Smooth muscle cell (in vitro differentiated cells): Measurements from ENCODE around the gene FXYD4. TPM values are rescaled to one million over a fixed set of nuclear protein-coding genes. Genes with fewer than 3 reads are reported as not detected.

Experiments
- DNase-seq: peaks from one replicate; lab custom pipeline; 2025; ENCODE audit not compliant: unreplicated experiment; lab: John Stamatoyannopoulos, UW
- H2AFZ ChIP-seq: fragments of 200-600 bp; sonication (generic); 2 replicates; pipeline ENCODE4 v1.6.0; 2016; ENCODE audit warnings: antibody characterized with exemption, low read depth, mild to moderate bottlenecking
- H3F3A ChIP-seq: fragments of 200-600 bp; sonication (generic); 2 replicates; pipeline ENCODE4 v1.6.0; 2017; ENCODE audit warnings: antibody characterized with exemption, low read depth
- H3K27ac ChIP-seq: fragments of 200-600 bp; sonication (generic); 2 replicates; pipeline ENCODE4 v1.5.1; 2016; ENCODE audit warnings: low read depth, mild to moderate bottlenecking
- H3K27me3 ChIP-seq: fragments of 200-600 bp; sonication (generic); 2 replicates; pipeline ENCODE4 v1.6.1; 2016; ENCODE audit warnings: low read depth, mild to moderate bottlenecking
- H3K36me3 ChIP-seq: fragments of 200-600 bp; sonication (generic); 2 replicates; pipeline ENCODE4 v1.5.1; 2016; ENCODE audit warnings: low read depth
- H3K4me1 ChIP-seq: fragments of 200-600 bp; sonication (generic); 2 replicates; pipeline ENCODE4 v1.5.1; 2016; ENCODE audit warnings: low read depth
- H3K4me2 ChIP-seq: fragments of 200-600 bp; sonication (generic); 2 replicates; pipeline ENCODE4 v1.6.0; 2016; ENCODE audit warnings: mild to moderate bottlenecking
- H3K4me3 ChIP-seq: fragments of 200-600 bp; sonication (generic); 2 replicates; pipeline ENCODE4 v1.5.1; 2016; ENCODE audit warnings: mild to moderate bottlenecking
- H3K79me2 ChIP-seq: fragments of 200-600 bp; sonication (generic); 2 replicates; pipeline ENCODE4 v1.6.0; 2016; ENCODE audit warnings: low read depth, mild to moderate bottlenecking
- H3K9ac ChIP-seq: fragments of 200-600 bp; sonication (generic); 2 replicates; pipeline ENCODE4 v1.6.0; 2016; ENCODE audit warnings: low read depth
- H3K9me3 ChIP-seq: fragments of 200-600 bp; sonication (generic); replicated peaks from 2 replicates; pipeline ENCODE4 v1.5.1; 2016; ENCODE audit warnings: low read depth
- H4K20me1 ChIP-seq: fragments of 200-600 bp; sonication (generic); 2 replicates; pipeline ENCODE4 v1.6.0; 2016; ENCODE audit warnings: low read depth
- WGBS: methylation state at CpG from one replicate; pipeline ENCODE4 v1.1.7; 2016; ENCODE audit warnings: low lambda C conversion rate; 5-methylcytosine and 5-hydroxymethylcytosine counted together
- polyA plus RNA-seq: library from polyadenylated mRNA; unstranded; fragments of >200 nt; fragmentation: Nextera tagmentation; extraction: Ambion mirVana; gene quantifications from 2 replicates; pipeline ENCODE4 v1.2.1, GENCODE V29; 2016
- total RNA-seq: library from RNA; depleted of rRNA; stranded (reverse); fragments of >200 nt; gene quantifications from 2 replicates; pipeline ENCODE4 v1.2.3, GENCODE V29; 2014
- TF ChIP-seq, protein P1 (sequence below): fragments of 200-600 bp; sonication (generic); IDR thresholded peaks from 2 replicates; pipeline ENCODE4 v1.5.1; 2017; ENCODE audit warnings: borderline replicate concordance, mild to moderate bottlenecking, antibody characterized with exemption; ENCODE audit not compliant: insufficient read depth, poor library complexity, severe bottlenecking

Gene FXYD4
- total and polyA plus RNA-seq, 2 experiments from 2014 or later = not detected

DNA sequence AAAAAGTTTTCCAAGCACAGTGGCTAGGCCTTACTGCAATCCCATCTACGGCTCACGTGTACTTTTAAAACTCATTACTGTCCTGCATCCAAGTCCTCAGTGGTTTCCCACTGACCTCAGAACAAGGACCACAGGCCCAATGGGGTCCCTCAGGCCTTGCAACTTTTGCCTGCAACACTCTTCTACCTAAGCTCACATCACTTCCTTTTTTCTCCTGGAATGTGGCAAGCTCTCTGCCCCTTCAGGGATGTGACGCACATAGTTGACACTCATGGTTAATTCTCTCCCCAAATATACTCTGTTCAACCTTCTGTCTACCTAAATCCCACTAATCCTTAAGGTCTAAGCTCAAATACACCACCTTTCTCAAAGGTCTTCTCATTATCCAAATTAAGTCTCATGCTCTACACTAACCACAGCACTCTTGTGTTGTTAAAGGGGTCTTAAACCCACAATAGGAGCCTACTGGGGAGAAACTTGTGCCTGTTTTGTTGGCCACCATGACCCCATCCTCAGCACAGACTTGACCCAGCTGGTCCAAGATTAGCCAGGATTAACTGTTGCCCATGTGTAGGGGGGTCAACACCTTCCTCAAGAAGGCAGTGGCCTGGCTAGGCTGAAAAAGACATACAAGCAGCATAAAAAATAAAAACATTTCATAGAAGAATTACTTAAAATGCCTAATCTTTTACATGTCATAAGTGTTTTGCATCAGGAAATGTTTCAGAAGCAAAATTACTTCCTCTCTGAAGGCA lies 22.3 kb downstream of the FXYD4 start:
- H3K27me3 ChIP-seq = no peaks in the 10 kb centered on the region
- no peak overlapping the region for H2AFZ ChIP-seq
- TF ChIP-seq, protein P1, sequence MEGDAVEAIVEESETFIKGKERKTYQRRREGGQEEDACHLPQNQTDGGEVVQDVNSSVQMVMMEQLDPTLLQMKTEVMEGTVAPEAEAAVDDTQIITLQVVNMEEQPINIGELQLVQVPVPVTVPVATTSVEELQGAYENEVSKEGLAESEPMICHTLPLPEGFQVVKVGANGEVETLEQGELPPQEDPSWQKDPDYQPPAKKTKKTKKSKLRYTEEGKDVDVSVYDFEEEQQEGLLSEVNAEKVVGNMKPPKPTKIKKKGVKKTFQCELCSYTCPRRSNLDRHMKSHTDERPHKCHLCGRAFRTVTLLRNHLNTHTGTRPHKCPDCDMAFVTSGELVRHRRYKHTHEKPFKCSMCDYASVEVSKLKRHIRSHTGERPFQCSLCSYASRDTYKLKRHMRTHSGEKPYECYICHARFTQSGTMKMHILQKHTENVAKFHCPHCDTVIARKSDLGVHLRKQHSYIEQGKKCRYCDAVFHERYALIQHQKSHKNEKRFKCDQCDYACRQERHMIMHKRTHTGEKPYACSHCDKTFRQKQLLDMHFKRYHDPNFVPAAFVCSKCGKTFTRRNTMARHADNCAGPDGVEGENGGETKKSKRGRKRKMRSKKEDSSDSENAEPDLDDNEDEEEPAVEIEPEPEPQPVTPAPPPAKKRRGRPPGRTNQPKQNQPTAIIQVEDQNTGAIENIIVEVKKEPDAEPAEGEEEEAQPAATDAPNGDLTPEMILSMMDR = no peak
- no peak overlapping the region for H3K9ac ChIP-seq
- DNase-seq = no peak
- WGBS = 94% methylated on average over 3 of the region's 3 CpGs
- peaks cover 24% of the 10 kb centered on the region for H3F3A ChIP-seq
- no peak overlapping the region for H3K4me3 ChIP-seq
- no peak overlapping the region for H3K27ac ChIP-seq
- H3K79me2 ChIP-seq = peaks cover 92% of the 10 kb centered on the region
- peaks cover 99% of the 10 kb centered on the region for H4K20me1 ChIP-seq
- no peaks in the 10 kb centered on the region for H3K36me3 ChIP-seq
- no peaks in the 10 kb centered on the region for H3K9me3 ChIP-seq
- peaks cover 12% of the 10 kb centered on the region for H3K4me1 ChIP-seq
- H3K4me2 ChIP-seq = no peak overlapping the region

DNA sequence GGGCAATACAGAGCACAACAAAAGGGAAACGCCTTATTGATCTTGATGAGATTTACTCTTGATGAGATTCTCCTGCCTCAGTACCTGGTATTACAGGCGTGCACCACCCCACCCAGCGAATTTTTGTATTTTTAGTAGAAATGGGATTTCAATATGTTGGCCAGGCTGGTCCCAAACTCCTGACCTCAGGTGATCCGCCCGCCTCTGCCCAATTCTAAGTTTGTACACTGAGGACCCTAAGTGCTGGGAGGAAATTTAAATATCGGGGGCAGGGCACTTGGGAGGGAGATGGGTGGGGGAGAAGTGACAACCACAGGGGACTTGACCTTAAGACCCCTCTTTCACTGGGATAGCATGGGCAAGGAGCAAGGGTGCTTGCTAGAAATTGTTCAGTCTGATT lies 23.4 kb downstream of the FXYD4 start:
- no peak overlapping the region for H3K9ac ChIP-seq
- no peak for DNase-seq

DNA sequence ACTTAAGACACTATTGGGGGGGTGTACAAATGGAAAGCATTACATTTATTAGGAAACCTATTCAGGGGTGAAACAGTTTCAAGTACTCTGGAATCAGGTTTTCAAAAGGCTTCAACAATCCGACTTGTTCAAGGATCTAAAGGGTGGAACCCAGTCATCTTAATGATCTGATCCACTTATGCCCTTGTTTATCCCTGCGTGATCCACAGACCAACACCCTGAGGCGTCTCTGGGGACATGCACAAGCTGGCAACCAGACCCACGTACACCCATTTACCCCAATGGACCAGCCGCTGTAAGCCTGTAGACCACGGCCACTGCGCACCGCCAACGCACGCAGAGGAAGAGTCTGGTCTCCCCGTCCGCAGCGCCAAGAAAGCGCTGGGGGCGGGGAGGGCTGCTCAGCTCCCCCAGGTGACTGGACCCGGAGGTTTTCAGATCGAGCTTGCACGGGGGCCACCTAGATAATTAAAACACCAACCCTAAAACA lies 24.2 kb downstream of the FXYD4 start:
- Histone ChIP-seq H3K9ac (peak overlapping the region; percentile 82), H3K4me1 (peaks cover 12% of the 10 kb centered on the region), H3K4me3 (peak overlapping the region; percentile 72), H3K36me3 (no peaks in the 10 kb centered on the region), H3F3A (peaks cover 17% of the 10 kb centered on the region), H3K27ac (peak overlapping the region; percentile 88), H2AFZ (no peak overlapping the region), H3K4me2 (peak overlapping the region; percentile 98), H4K20me1 (peaks cover 99% of the 10 kb centered on the region), H3K9me3 (no peaks in the 10 kb centered on the region), H3K27me3 (no peaks in the 10 kb centered on the region), H3K79me2 (peaks cover 94% of the 10 kb centered on the region)
- 7% methylated on average over 18 of the region's 18 CpGs for WGBS
- no peak for DNase-seq
- TF ChIP-seq, protein P1 = no peak

More for the DNA sequence above, 23.4 kb downstream of the FXYD4 start:
- no peaks in the 10 kb centered on the region for H3K9me3 ChIP-seq
- 91% methylated on average over 6 of the region's 6 CpGs for WGBS
- no peak overlapping the region for H3K27ac ChIP-seq
- H3K36me3 ChIP-seq = no peaks in the 10 kb centered on the region
- H3K79me2 ChIP-seq = peaks cover 94% of the 10 kb centered on the region
- peaks cover 99% of the 10 kb centered on the region for H4K20me1 ChIP-seq
- H3K4me3 ChIP-seq = peak overlapping the region; percentile 72
- TF ChIP-seq, protein P1 = no peak
- no peak overlapping the region for H3K4me2 ChIP-seq
- peaks cover 19% of the 10 kb centered on the region for H3F3A ChIP-seq
- peaks cover 12% of the 10 kb centered on the region for H3K4me1 ChIP-seq
- H2AFZ ChIP-seq = no peak overlapping the region
- no peaks in the 10 kb centered on the region for H3K27me3 ChIP-seq
